ENCODE measurements around the gene CRYBA4. TPM values are rescaled to one million over a fixed set of nuclear protein-coding genes. Genes with fewer than 3 reads are reported as not detected.

Gene CRYBA4
- total and polyA plus RNA-seq, 10 of the 15 experiments (the other 5 are each of a cell fraction or from before 2014, with no cell fraction given) = 0.12 to 0.17 TPM; not detected in 8

DNA sequence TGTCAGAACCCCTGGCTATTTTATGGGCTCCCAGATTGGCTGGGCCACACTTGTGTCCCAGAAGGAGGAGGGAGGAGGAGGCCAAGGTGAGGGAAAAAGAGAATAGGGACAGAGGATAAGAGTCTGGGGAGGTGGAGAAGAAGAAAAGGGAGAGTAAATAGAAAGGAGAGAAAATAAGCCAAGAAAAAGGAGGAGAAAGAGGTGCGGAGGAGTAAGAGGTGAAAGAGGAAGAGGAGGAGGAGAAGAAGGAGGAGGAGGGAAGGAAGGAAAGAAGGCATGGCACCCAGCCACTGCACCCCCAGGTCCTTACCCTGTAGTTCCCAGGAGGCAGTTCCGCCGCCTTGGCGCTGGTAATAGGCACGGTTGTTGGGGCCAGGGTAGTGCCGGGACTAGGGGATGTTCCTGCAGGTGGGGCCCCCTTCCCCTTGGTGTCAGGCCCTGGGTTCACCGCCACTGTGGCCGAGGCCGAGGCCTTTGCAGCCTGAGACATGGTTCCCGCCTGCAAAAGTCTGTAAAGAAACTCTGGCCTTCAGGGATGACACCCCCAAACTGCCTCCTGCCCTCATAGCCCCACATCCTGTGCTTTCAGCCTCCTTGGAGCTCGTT lies 5.8 kb upstream of the CRYBA4 start:
- Histone ChIP-seq H3K79me2 (ENCODE audit: control insufficient read depth, insufficient read depth, low read length) (no peaks in the 10 kb centered on the region), H3K27me3 (replicated peaks in 1 of 2; ENCODE audit: control insufficient read depth in 2 of 2, insufficient read depth in 2 of 2, low read length in 1 of 2) (no peaks in the 10 kb centered on the region), H3K27ac (ENCODE audit: control insufficient read depth, insufficient read depth) (0 out of 2 replicates have a peak overlapping the region, but pooled peaks have one; percentile 15), H3K36me3 (ENCODE audit: control insufficient read depth in 2 of 2, insufficient read depth in 2 of 2, low read length in 1 of 2) (no peaks in the 10 kb centered on the region), H3K9ac (ENCODE audit: control insufficient read depth, insufficient read depth, low read length) (no peak overlapping the region), H4K20me1 (ENCODE audit: control insufficient read depth, insufficient read depth) (no peaks in the 10 kb centered on the region), H2AFZ (ENCODE audit: control insufficient read depth, low read depth, low read length) (no peak overlapping the region), H3K9me3 (replicated peaks; ENCODE audit: control insufficient read depth, insufficient read depth, low read length) (no peaks in the 10 kb centered on the region), H3K4me2 (ENCODE audit: control insufficient read depth, insufficient read depth) (no peak overlapping the region), H3K4me1 (ENCODE audit: control insufficient read depth, insufficient read depth, low read length) (peaks cover 21% of the 10 kb centered on the region), H3K4me3 (no peak overlapping the region)
- SMC1A ChIA-PET (ENCODE audit: uncharacterized antibody, unreplicated experiment) = interaction anchor here (1.1 kb wide), 1 partner anchor 8 kb away, joined by 3 read pairs; no protein-coding TSS in a partner anchor
- intact Hi-C loops (cut with micrococcal nuclease; ENCODE audit: unreplicated experiment) = no loop called here
- TF ChIP-seq SREBF2 (IDR thresholded peaks at IDR 0.05; ENCODE audit: low read length) = no peak
- DNase-seq (ENCODE audit: low read depth, low spot score) (no peak), FAIRE-seq (no peak), ATAC-seq (no peak)
- 85% methylated on average over 11 of the region's 11 CpGs for WGBS (ENCODE audit: insufficient coverage, insufficient replicate concordance, low lambda C conversion rate, missing lambda C conversion rate)
- RAD21 ChIA-PET (ENCODE audit: unreplicated experiment) = interaction anchor here (1.0 kb wide), 1 partner anchor 24 kb away, joined by 3 read pairs; no protein-coding TSS in a partner anchor
- CTCF ChIA-PET = interaction anchor here (0.6 kb wide), 1 partner anchor 784 kb away, joined by 3 read pairs; no protein-coding TSS in a partner anchor
- in situ Hi-C loops (cut with MboI) = no loop called here
- POLR2A ChIA-PET = no interaction called here
- BruUV-seq (replicated peaks) = no TSS peak

GRCh38 chr22:26616650-26617049 lies 5.1 kb upstream of the CRYBA4 start:
- CTCF ChIA-PET = interaction anchor here (0.6 kb wide), 1 partner anchor 784 kb away, joined by 3 read pairs; no protein-coding TSS in a partner anchor
- POLR2A ChIA-PET = interaction anchor here (0.6 kb wide), 1 partner anchor 115 kb away, joined by 5 read pairs; no protein-coding TSS in a partner anchor
- H3K4me1 ChIP-seq (ENCODE audit: control insufficient read depth, insufficient read depth, low read length) = peaks cover 18% of the 10 kb centered on the region
- no peaks in the 10 kb centered on the region for H3K9me3 ChIP-seq (replicated peaks; ENCODE audit: control insufficient read depth, insufficient read depth, low read length)
- no peaks in the 10 kb centered on the region for H4K20me1 ChIP-seq (ENCODE audit: control insufficient read depth, insufficient read depth)
- no TSS peak for BruUV-seq (replicated peaks)
- RAD21 ChIA-PET (ENCODE audit: unreplicated experiment) = interaction anchor here (0.6 kb wide), 1 partner anchor 28 kb away, joined by 3 read pairs; no protein-coding TSS in a partner anchor
- DNase-seq (ENCODE audit: low read depth, low spot score) = no peak
- intact Hi-C loops (cut with micrococcal nuclease; ENCODE audit: unreplicated experiment) (no loop called here), in situ Hi-C loops (cut with MboI) (no loop called here)
- no peak overlapping the region for H3K4me3 ChIP-seq
- no peak overlapping the region for H2AFZ ChIP-seq (ENCODE audit: control insufficient read depth, low read depth, low read length)
- SMC1A ChIA-PET (ENCODE audit: uncharacterized antibody, unreplicated experiment) = no interaction called here
- no peaks in the 10 kb centered on the region for H3K79me2 ChIP-seq (ENCODE audit: control insufficient read depth, insufficient read depth, low read length)
- TF ChIP-seq PAX5 (IDR thresholded peaks at IDR 0.05; ENCODE audit: borderline replicate concordance, low read depth, low read length) (no peak), CHD2 (IDR thresholded peaks at IDR 0.05; ENCODE audit: borderline replicate concordance, low read depth, low read length) (no peak)
- no peak overlapping the region for H3K9ac ChIP-seq (ENCODE audit: control insufficient read depth, insufficient read depth, low read length)
- H3K4me2 ChIP-seq (ENCODE audit: control insufficient read depth, insufficient read depth) = no peak overlapping the region
- no peaks in the 10 kb centered on the region for H3K36me3 ChIP-seq (ENCODE audit: control insufficient read depth in 2 of 2, insufficient read depth in 2 of 2, low read length in 1 of 2)
- ATAC-seq = no peak
- no peak for FAIRE-seq
- 68% methylated on average over 2 of the region's 2 CpGs for WGBS (ENCODE audit: insufficient coverage, insufficient replicate concordance, low lambda C conversion rate, missing lambda C conversion rate)
- no peaks in the 10 kb centered on the region for H3K27me3 ChIP-seq (replicated peaks in 1 of 2; ENCODE audit: control insufficient read depth in 2 of 2, insufficient read depth in 2 of 2, low read length in 1 of 2)
- no peak overlapping the region for H3K27ac ChIP-seq (ENCODE audit: control insufficient read depth, insufficient read depth)
